Skeletal muscle tissue (tissue), 4 donors: ENCODE measurements around the gene NCAPD3. TPM values are rescaled to one million over a fixed set of nuclear protein-coding genes. Genes with fewer than 3 reads are reported as not detected.

Experiments used
- H3K27ac ChIP-seq: one replicate; pipeline ENCODE4 v1.7.0; 2013; ENCODE audit warnings: mild to moderate bottlenecking, low read depth, low read length, inconsistent platforms
- H3K27me3 ChIP-seq, 3 donors: one replicate each; pipeline ENCODE4 v1.7.0; 2013; ENCODE audit warnings: low read length in 3 of 3; ENCODE audit not compliant: control insufficient read depth in 3 of 3, insufficient read depth in 3 of 3
- H3K36me3 ChIP-seq, 3 donors: one replicate each; pipeline ENCODE4 v1.7.0; 2013; ENCODE audit warnings: low read length in 3 of 3; ENCODE audit not compliant: control insufficient read depth in 3 of 3, insufficient read depth in 3 of 3
- H3K4me1 ChIP-seq, 3 donors: one replicate each; pipeline ENCODE4 v1.7.0; 2013; ENCODE audit warnings: low read length in 3 of 3, mild to moderate bottlenecking in 3 of 3; ENCODE audit not compliant: control insufficient read depth in 3 of 3, insufficient read depth in 3 of 3
- H3K4me3 ChIP-seq, 3 donors: one replicate each; pipeline ENCODE4 v1.7.0; 2013; ENCODE audit warnings: low read length in 3 of 3
- H3K9ac ChIP-seq, 3 donors: one replicate each; pipeline ENCODE4 v1.7.0; 2013; ENCODE audit warnings: low read length in 3 of 3, mild to moderate bottlenecking in 3 of 3, moderate library complexity in 2 of 3, low read depth in 1 of 3
- H3K9me3 ChIP-seq, 3 donors: one replicate each; pipeline ENCODE4 v1.7.0; 2013; ENCODE audit warnings: low read length in 3 of 3; ENCODE audit not compliant: control insufficient read depth in 3 of 3
- total RNA-seq: library from RNA; depleted of rRNA; stranded (reverse); fragments of >200 nt; gene quantifications from one replicate; pipeline ENCODE4 v1.2.3, GENCODE V29; 2014
- donor health status: Osteomylitis.

Gene NCAPD3
- 11.0 TPM for total RNA-seq

- Histone ChIP-seq H3K9me3 (no peaks in the 10 kb centered on the region), H3K36me3 (peaks cover 2 to 4% (median 2%) of the 10 kb centered on the region in 3 donors), H3K4me3 (peak within 1 kb of the TSS; percentile 90 to 98 (median 98)), H3K9ac (peak within 1 kb of the TSS; percentile 84 to 96 (median 95)), H3K4me1 (peaks cover 24 to 40% (median 31%) of the 10 kb centered on the region in 3 donors), H3K27me3 (no peaks in the 10 kb centered on the region), H3K27ac (peak within 1 kb of the TSS; percentile 97)
These were observed at the start of gene NCAPD3, which contains the start of gene VPS26B for GRCh38 chr11:134223836-134224709. NCAPD3 (minus strand) TSS chr11:134223967; CDS start chr11:134223926, 41 bp downstream. VPS26B (plus strand) TSS chr11:134224671; CDS start chr11:134225123, 452 bp downstream.

- Histone ChIP-seq H3K4me3 (no peak overlapping the region), H3K9ac (no peak overlapping the region), H3K27ac (no peak overlapping the region), H3K27me3 (peaks cover 74 to 77% (median 76%) of the 10 kb centered on the region in 3 donors), H3K36me3 (no peaks in the 10 kb centered on the region), H3K9me3 (peaks cover 0 to under 1% (median 0%) of the 10 kb centered on the region in 3 donors), H3K4me1 (peaks cover 8 to 20% (median 14%) of the 10 kb centered on the region in 3 donors)
These were observed 49.5 kb upstream of the NCAPD3 start for GRCh38 chr11:134273317-134273712.

- Histone ChIP-seq H3K27me3 (peaks cover 68 to 70% (median 69%) of the 10 kb centered on the region in 3 donors), H3K27ac (no peak overlapping the region), H3K9me3 (no peaks in the 10 kb centered on the region), H3K9ac (no peak overlapping the region), H3K36me3 (no peaks in the 10 kb centered on the region), H3K4me1 (peaks cover 8 to 20% (median 14%) of the 10 kb centered on the region in 3 donors), H3K4me3 (no peak overlapping the region)
These were observed 48.9 kb upstream of the NCAPD3 start for GRCh38 chr11:134272381-134273316.

GRCh38 chr11:134271978-134272377 is 48.2 kb upstream of the NCAPD3 start:
- no peak overlapping the region for H3K27ac ChIP-seq
- no peaks in the 10 kb centered on the region for H3K9me3 ChIP-seq
- no peaks in the 10 kb centered on the region for H3K36me3 ChIP-seq
- peaks cover 61 to 63% (median 63%) of the 10 kb centered on the region in 3 donors for H3K27me3 ChIP-seq
- H3K4me1 ChIP-seq: peaks cover 8 to 15% (median 10%) of the 10 kb centered on the region in 3 donors
- H3K9ac ChIP-seq: no peak overlapping the region
- H3K4me3 ChIP-seq: no peak overlapping the region

GRCh38 chr11:134270250-134270714 is 46.5 kb upstream of the NCAPD3 start:
- no peaks in the 10 kb centered on the region for H3K4me1 ChIP-seq
- peaks cover under 1 to 2% (median 1%) of the 10 kb centered on the region in 3 donors for H3K36me3 ChIP-seq
- H3K27me3 ChIP-seq: peaks cover 44 to 46% (median 46%) of the 10 kb centered on the region in 3 donors
- no peak overlapping the region for H3K9ac ChIP-seq
- no peak overlapping the region for H3K4me3 ChIP-seq
- no peaks in the 10 kb centered on the region for H3K9me3 ChIP-seq
- H3K27ac ChIP-seq: no peak overlapping the region

GRCh38 chr11:134267966-134268365 is 44.2 kb upstream of the NCAPD3 start:
- Histone ChIP-seq H3K27ac (no peak overlapping the region), H3K9me3 (no peaks in the 10 kb centered on the region), H3K36me3 (peaks cover 12 to 15% (median 12%) of the 10 kb centered on the region in 3 donors), H3K9ac (no peak overlapping the region), H3K27me3 (peaks cover 23 to 29% (median 24%) of the 10 kb centered on the region in 3 donors), H3K4me1 (no peaks in the 10 kb centered on the region), H3K4me3 (no peak overlapping the region)

GRCh38 chr11:134267461-134267860 is 43.7 kb upstream of the NCAPD3 start:
- H3K4me1 ChIP-seq: no peaks in the 10 kb centered on the region
- H3K4me3 ChIP-seq: no peak overlapping the region
- peaks cover 15 to 20% (median 17%) of the 10 kb centered on the region in 3 donors for H3K36me3 ChIP-seq
- H3K27me3 ChIP-seq: peaks cover 18 to 24% (median 19%) of the 10 kb centered on the region in 3 donors
- H3K9ac ChIP-seq: no peak overlapping the region
- no peak overlapping the region for H3K27ac ChIP-seq
- no peaks in the 10 kb centered on the region for H3K9me3 ChIP-seq

- Histone ChIP-seq H3K9me3 (no peaks in the 10 kb centered on the region), H3K9ac (no peak overlapping the region), H3K36me3 (peaks cover 21 to 25% (median 23%) of the 10 kb centered on the region in 3 donors), H3K27me3 (peaks cover 15 to 18% (median 17%) of the 10 kb centered on the region in 3 donors), H3K4me3 (no peak overlapping the region), H3K27ac (no peak overlapping the region), H3K4me1 (no peaks in the 10 kb centered on the region)
These were observed 43.1 kb upstream of the NCAPD3 start for GRCh38 chr11:134266841-134267251.

GRCh38 chr11:134266440-134266839 is 42.7 kb upstream of the NCAPD3 start:
- Histone ChIP-seq H3K4me3 (no peak overlapping the region), H3K4me1 (no peaks in the 10 kb centered on the region), H3K9me3 (no peaks in the 10 kb centered on the region), H3K9ac (no peak overlapping the region), H3K27me3 (peaks cover 11 to 14% (median 13%) of the 10 kb centered on the region in 3 donors), H3K36me3 (peaks cover 25 to 29% (median 27%) of the 10 kb centered on the region in 3 donors), H3K27ac (no peak overlapping the region)
